ENCODE measurements around the gene SIL1. TPM values are rescaled to one million over a fixed set of nuclear protein-coding genes. Genes with fewer than 3 reads are reported as not detected.

Gene SIL1
- total and polyA plus RNA-seq, 2 of the 4 experiments (the other 2 are of a cell fraction): 56.1 to 66.0 TPM

DNA sequence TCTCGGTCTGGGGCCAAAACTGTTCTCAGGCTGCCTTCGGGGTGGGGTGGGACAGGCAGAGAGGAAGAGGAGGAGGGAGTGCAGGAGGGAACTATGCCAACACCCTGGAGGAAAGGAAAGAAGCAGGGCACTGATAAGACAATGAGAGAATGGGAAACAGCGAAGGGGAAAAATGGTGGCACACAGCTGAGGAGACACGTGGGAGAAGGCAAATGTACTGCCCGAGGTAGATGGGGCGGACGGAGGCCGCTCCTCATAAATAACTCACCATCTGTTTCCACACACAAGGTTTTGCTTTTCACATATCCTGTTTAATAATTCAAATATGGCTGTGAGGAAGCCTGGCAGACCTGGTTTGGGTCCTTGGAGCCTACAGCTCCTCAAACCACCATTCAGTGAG lies 174.9 kb downstream of the SIL1 start:
- Histone ChIP-seq H3K79me1 (ENCODE audit: low read depth in 1 of 2, low read length in 2 of 2) (no peaks in the 10 kb centered on the region), H3K4ac (ENCODE audit: low read depth, low read length) (no peak overlapping the region), H3K4me3 (ENCODE audit: insufficient read depth, low read depth, low read length) (no peak overlapping the region), H4K5ac (ENCODE audit: low read depth, low read length) (no peak overlapping the region), H2AK9ac (replicated peaks; ENCODE audit: low read depth, low read length, poor library complexity) (no peak overlapping the region), H3K27me3 (ENCODE audit: control insufficient read depth, insufficient read depth, low read length) (no peaks in the 10 kb centered on the region), H2BK5ac (ENCODE audit: low read depth, low read length, poor library complexity, severe bottlenecking) (no peak overlapping the region), H2BK120ac (ENCODE audit: low read depth, low read length) (no peak overlapping the region), H3K14ac (replicated peaks; ENCODE audit: low read depth, low read length) (no peak overlapping the region), H2BK15ac (ENCODE audit: low read depth, low read length) (no peak overlapping the region), H3K56ac (ENCODE audit: extremely low read depth, insufficient read depth, low read length) (no peak overlapping the region), H2AFZ (replicated peaks; ENCODE audit: low read length, poor library complexity) (no peak overlapping the region), H2BK20ac (ENCODE audit: low read depth, low read length) (no peak overlapping the region), H4K91ac (ENCODE audit: insufficient read depth, low read depth, low read length) (no peak overlapping the region), H3K4me2 (ENCODE audit: low read depth, low read length) (no peak overlapping the region), H3K18ac (ENCODE audit: low read depth, low read length) (no peak overlapping the region), H3K27ac (ENCODE audit: insufficient read depth, low read length) (no peak overlapping the region), H2AK5ac (ENCODE audit: low read depth, low read length) (no peak overlapping the region), H3K4me1 (ENCODE audit: control insufficient read depth, insufficient read depth, low read length) (no peaks in the 10 kb centered on the region), H4K8ac (ENCODE audit: low read depth in 2 of 2, low read length in 2 of 2) (no peak overlapping the region), H3K23ac (ENCODE audit: low read depth, low read length) (no peak overlapping the region), H4K20me1 (ENCODE audit: insufficient read depth, low read length) (no peaks in the 10 kb centered on the region), H3K9me1 (ENCODE audit: insufficient read depth, low read length) (no peaks in the 10 kb centered on the region), H3K9me3 (ENCODE audit: control insufficient read depth, insufficient read depth, low read length) (no peaks in the 10 kb centered on the region), H3K9ac (ENCODE audit: low read depth, low read length) (no peak overlapping the region), H3K36me3 (ENCODE audit: control insufficient read depth, insufficient read depth, low read length) (peaks cover 11% of the 10 kb centered on the region)
- WGBS, 2 experiments (ENCODE audit: extremely low coverage in 2 of 2, insufficient read length in 1 of 2): no CpG with 5 or more reads among the region's 8 CpGs
- dilution Hi-C loops (cut with HindIII; ENCODE audit: low sequenced_read_pairs, unreplicated experiment): no loop called here
- DNase-seq (no peak), ATAC-seq (ENCODE audit: low read depth) (no peak)
- intact Hi-C loops (cut with micrococcal nuclease): no loop called here
- in situ Hi-C loops (cut with MboI; ENCODE audit: low sequenced_read_pairs): no loop called here
- BruUV-seq (replicated peaks): no TSS peak
- TF ChIP-seq RAD21 (IDR thresholded peaks at IDR 0.05; ENCODE audit: low read length) (no peak), NFE2L2 (IDR thresholded peaks at IDR 0.05; ENCODE audit: low read depth, low read length) (no peak)
- ChIA-PET POLR2A (ENCODE audit: unreplicated experiment) (no interaction called here), CTCF (no interaction called here)
